ENCODE measurements around the gene PDE3A. TPM values are rescaled to one million over a fixed set of nuclear protein-coding genes. Genes with fewer than 3 reads are reported as not detected.
A peak's percentile ranks its signal among the peaks of the same experiment; 100 is the strongest.

PDE3A gene
- total and polyA plus RNA-seq, 2 of the 4 experiments (the other 2 are of a cell fraction), result 0.09 to 0.18 TPM

DNA sequence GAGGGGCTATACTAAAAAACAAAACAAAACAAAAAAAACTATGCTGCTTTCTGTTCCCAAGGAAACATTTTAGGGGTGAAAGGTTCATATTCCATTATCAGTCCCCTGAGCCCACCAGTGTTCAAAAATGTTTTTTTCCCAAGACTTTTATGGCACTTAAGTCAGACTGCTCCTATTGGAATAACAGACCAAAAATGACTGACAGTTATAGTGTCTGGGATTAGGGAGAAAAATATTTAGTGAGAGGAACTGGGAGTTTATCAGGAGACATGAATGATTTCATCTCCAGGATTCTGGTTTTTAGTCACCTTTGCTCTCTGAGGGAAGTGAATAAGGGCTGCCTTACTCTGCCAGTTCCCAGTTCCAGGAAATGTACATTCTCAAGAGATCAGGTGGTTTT, 68.0 kb downstream of the PDE3A start:
- in situ Hi-C loops (cut with MboI; ENCODE audit: low sequenced_read_pairs), result no loop called here
- POLR2A ChIA-PET (ENCODE audit: unreplicated experiment), result no interaction called here

More for the DNA sequence above, 68.0 kb downstream of the PDE3A start:
- H3K4me1 ChIP-seq (ENCODE audit: control insufficient read depth, insufficient read depth, low read length), result no peaks in the 10 kb centered on the region
- ATAC-seq (ENCODE audit: low read depth), result no peak
- no peak overlapping the region for H3K9ac ChIP-seq (ENCODE audit: low read depth, low read length)
- H2BK15ac ChIP-seq (ENCODE audit: low read depth, low read length), result no peak overlapping the region
- H3K27me3 ChIP-seq (ENCODE audit: control insufficient read depth, insufficient read depth, low read length), result no peaks in the 10 kb centered on the region
- H3K9me1 ChIP-seq (ENCODE audit: insufficient read depth, low read length), result no peaks in the 10 kb centered on the region
- H3K14ac ChIP-seq (replicated peaks; ENCODE audit: low read depth, low read length), result no peak overlapping the region
- no peak overlapping the region for H3K27ac ChIP-seq (ENCODE audit: insufficient read depth, low read length)
- H4K91ac ChIP-seq (ENCODE audit: insufficient read depth, low read depth, low read length), result no peak overlapping the region
- peak; percentile 19 for DNase-seq
- H2AK5ac ChIP-seq (ENCODE audit: low read depth, low read length), result no peak overlapping the region
- dilution Hi-C loops (cut with HindIII; ENCODE audit: low sequenced_read_pairs, unreplicated experiment), result no loop called here
- H3K4ac ChIP-seq (ENCODE audit: low read depth, low read length), result no peak overlapping the region
- no peak overlapping the region for H2BK20ac ChIP-seq (ENCODE audit: low read depth, low read length)
- H2AK9ac ChIP-seq (replicated peaks; ENCODE audit: low read depth, low read length, poor library complexity), result no peak overlapping the region
- no peak overlapping the region for H3K23ac ChIP-seq (ENCODE audit: low read depth, low read length)
- H2BK5ac ChIP-seq (ENCODE audit: low read depth, low read length, poor library complexity, severe bottlenecking), result no peak overlapping the region
- CTCF ChIA-PET, result no interaction called here
- no peaks in the 10 kb centered on the region for H3K36me3 ChIP-seq (ENCODE audit: control insufficient read depth, insufficient read depth, low read length)
- no peaks in the 10 kb centered on the region for H3K9me3 ChIP-seq (ENCODE audit: control insufficient read depth, insufficient read depth, low read length)
- H4K20me1 ChIP-seq (ENCODE audit: insufficient read depth, low read length), result no peaks in the 10 kb centered on the region
- no TSS peak for BruUV-seq (replicated peaks)
- no peak overlapping the region for H4K5ac ChIP-seq (ENCODE audit: low read depth, low read length)
- H3K18ac ChIP-seq (ENCODE audit: low read depth, low read length), result no peak overlapping the region
- H2AFZ ChIP-seq (replicated peaks; ENCODE audit: low read length, poor library complexity), result no peak overlapping the region
- no peak overlapping the region for H3K4me2 ChIP-seq (ENCODE audit: low read depth, low read length)
- H2BK120ac ChIP-seq (ENCODE audit: low read depth, low read length), result no peak overlapping the region
- no peaks in the 10 kb centered on the region for H3K79me1 ChIP-seq (ENCODE audit: low read depth in 1 of 2, low read length in 2 of 2)
- H4K8ac ChIP-seq (ENCODE audit: low read depth in 2 of 2, low read length in 2 of 2), result no peak overlapping the region
- H3K56ac ChIP-seq (ENCODE audit: extremely low read depth, insufficient read depth, low read length), result no peak overlapping the region
- H3K4me3 ChIP-seq (ENCODE audit: insufficient read depth, low read depth, low read length), result no peak overlapping the region
- intact Hi-C loops (cut with micrococcal nuclease), result no loop called here
- TF ChIP-seq BHLHE40 (IDR thresholded peaks at IDR 0.05; ENCODE audit: low read depth, low read length), result no peak
- TF ChIP-seq RCOR1 (IDR thresholded peaks at IDR 0.05; ENCODE audit: insufficient replicate concordance, low read length), result no peak
- no peak for TF ChIP-seq SMC3 (IDR thresholded peaks at IDR 0.05; ENCODE audit: low read depth, low read length)
- no peak for TF ChIP-seq RAD21 (IDR thresholded peaks at IDR 0.05; ENCODE audit: low read length)
- TF ChIP-seq FOS (IDR thresholded peaks at IDR 0.05; ENCODE audit: low read depth, low read length), result no peak
- no peak for TF ChIP-seq MAFK (IDR thresholded peaks at IDR 0.05; ENCODE audit: low read depth, low read length)
- no peak for TF ChIP-seq POLR2A (IDR thresholded peaks at IDR 0.05; ENCODE audit: low read depth, low read length)
- TF ChIP-seq CHD1 (IDR thresholded peaks at IDR 0.05; ENCODE audit: low read depth, low read length), result no peak
- TF ChIP-seq, protein P1, sequence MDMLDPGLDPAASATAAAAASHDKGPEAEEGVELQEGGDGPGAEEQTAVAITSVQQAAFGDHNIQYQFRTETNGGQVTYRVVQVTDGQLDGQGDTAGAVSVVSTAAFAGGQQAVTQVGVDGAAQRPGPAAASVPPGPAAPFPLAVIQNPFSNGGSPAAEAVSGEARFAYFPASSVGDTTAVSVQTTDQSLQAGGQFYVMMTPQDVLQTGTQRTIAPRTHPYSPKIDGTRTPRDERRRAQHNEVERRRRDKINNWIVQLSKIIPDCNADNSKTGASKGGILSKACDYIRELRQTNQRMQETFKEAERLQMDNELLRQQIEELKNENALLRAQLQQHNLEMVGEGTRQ (IDR thresholded peaks at IDR 0.05; ENCODE audit: low read depth, low read length), result no peak
- no peak for TF ChIP-seq CEBPB (IDR thresholded peaks at IDR 0.05; ENCODE audit: low read depth, low read length)
- TF ChIP-seq, protein P2, sequence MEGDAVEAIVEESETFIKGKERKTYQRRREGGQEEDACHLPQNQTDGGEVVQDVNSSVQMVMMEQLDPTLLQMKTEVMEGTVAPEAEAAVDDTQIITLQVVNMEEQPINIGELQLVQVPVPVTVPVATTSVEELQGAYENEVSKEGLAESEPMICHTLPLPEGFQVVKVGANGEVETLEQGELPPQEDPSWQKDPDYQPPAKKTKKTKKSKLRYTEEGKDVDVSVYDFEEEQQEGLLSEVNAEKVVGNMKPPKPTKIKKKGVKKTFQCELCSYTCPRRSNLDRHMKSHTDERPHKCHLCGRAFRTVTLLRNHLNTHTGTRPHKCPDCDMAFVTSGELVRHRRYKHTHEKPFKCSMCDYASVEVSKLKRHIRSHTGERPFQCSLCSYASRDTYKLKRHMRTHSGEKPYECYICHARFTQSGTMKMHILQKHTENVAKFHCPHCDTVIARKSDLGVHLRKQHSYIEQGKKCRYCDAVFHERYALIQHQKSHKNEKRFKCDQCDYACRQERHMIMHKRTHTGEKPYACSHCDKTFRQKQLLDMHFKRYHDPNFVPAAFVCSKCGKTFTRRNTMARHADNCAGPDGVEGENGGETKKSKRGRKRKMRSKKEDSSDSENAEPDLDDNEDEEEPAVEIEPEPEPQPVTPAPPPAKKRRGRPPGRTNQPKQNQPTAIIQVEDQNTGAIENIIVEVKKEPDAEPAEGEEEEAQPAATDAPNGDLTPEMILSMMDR (conservative IDR thresholded peaks at IDR 0.05; ENCODE audit: low read depth, low read length), result no peak
- no peak for TF ChIP-seq MXI1 (IDR thresholded peaks at IDR 0.05; ENCODE audit: borderline replicate concordance, low read depth, low read length)
- no peak for TF ChIP-seq NFE2L2 (IDR thresholded peaks at IDR 0.05; ENCODE audit: low read depth, low read length)
- TF ChIP-seq, protein P3, sequence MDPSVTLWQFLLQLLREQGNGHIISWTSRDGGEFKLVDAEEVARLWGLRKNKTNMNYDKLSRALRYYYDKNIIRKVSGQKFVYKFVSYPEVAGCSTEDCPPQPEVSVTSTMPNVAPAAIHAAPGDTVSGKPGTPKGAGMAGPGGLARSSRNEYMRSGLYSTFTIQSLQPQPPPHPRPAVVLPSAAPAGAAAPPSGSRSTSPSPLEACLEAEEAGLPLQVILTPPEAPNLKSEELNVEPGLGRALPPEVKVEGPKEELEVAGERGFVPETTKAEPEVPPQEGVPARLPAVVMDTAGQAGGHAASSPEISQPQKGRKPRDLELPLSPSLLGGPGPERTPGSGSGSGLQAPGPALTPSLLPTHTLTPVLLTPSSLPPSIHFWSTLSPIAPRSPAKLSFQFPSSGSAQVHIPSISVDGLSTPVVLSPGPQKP (IDR thresholded peaks at IDR 0.05; ENCODE audit: borderline replicate concordance, low read depth, low read length), result no peak
- no peak for TF ChIP-seq RFX5 (IDR thresholded peaks at IDR 0.05; ENCODE audit: low read depth, low read length)
- no peak for TF ChIP-seq MAZ (IDR thresholded peaks at IDR 0.05; ENCODE audit: borderline replicate concordance, low read depth, low read length)

Data from IMR-90 (cell line).